Islet of Langerhans (tissue), 1 donor: ENCODE results near the gene PIP5KL1.

Experiments used
- FAIRE-seq: peaks from one replicate; lab custom pipeline; 2011; peaks lifted over from hg19 to GRCh38; lab: Jason Lieb, UNC

Gene PIP5KL1, protein sequence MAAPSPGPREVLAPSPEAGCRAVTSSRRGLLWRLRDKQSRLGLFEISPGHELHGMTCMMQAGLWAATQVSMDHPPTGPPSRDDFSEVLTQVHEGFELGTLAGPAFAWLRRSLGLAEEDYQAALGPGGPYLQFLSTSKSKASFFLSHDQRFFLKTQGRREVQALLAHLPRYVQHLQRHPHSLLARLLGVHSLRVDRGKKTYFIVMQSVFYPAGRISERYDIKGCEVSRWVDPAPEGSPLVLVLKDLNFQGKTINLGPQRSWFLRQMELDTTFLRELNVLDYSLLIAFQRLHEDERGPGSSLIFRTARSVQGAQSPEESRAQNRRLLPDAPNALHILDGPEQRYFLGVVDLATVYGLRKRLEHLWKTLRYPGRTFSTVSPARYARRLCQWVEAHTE

DNA sequence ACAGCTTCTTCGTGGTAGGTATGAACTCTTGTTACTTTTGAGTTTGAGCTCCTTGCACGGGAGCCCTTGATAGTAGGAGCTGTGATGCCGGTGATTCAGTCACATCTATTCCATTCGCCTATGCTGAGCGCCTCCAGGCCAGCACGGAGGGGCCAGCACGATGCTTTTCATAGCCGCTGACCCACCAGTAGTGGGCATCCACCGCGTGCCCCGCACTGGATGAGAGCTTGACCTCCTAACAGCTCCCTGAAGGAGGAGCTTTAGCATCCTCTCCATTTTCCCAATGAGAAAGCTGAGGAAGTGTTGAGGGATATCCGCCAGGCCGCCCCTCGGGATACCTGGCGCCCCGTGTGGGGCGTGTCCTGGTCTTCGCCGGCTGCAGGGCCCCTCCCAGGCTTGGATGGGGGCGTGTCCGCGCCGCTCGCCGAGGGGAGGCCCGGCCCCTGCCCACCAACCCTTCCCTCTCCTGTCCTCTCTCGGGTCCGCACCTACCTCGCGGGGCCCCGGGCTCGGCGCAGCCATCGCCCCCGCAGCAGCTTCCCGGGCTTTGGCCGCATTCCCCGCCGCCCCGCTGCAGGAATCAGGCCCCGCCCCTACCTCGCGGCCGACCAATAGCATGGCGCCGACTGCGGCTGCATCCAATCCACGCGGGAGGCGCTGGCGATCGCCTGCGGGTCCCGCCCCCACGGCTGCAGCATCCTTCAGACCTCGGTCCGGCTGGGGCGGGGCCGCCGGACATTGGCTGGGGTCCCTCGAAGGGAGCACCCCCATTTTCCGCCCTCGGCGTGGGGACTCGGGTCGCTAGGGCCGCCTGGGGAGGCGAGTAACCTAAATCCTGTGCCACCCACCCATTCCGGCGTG, at the start of gene PIP5KL1:
TSS of gene PIP5KL1 (minus strand) at position 547 of the 861 bp plus-strand sequence. CDS start at position 522, 25 bp downstream.
- FAIRE-seq, result no peak

DNA sequence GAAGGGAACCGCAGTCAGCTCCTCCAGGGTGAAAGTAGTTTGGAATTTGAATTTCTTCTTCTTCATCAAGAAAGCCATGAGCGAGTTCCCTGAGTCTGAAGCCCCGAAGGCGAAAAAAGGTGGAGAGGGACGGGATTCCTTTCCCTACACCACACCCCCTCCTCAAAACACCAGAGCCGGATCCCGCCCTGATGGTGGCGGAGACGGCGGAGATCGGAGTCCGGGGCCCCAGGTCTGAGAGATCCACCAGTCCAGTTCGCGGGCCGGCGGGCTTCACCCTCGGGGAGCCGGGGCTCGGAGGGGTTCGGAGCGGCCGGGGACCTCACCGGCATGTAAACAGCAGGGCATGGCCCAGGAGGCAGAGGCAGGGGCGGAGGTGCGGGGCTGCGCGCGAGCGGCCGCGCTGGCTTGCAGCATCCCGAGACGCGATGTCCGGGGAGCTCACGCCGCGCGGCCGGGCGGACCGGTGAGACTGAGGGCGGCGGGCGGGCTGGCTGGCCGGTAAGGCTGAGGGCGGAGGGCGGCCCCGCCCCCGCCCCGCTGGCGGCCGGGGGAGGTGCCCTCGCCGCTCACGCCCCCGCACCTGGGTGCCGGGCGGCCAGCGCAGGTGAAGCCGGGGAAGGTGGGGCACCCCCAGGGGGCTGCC, 49.6 kb upstream of the PIP5KL1 start:
- no peak for FAIRE-seq

DNA sequence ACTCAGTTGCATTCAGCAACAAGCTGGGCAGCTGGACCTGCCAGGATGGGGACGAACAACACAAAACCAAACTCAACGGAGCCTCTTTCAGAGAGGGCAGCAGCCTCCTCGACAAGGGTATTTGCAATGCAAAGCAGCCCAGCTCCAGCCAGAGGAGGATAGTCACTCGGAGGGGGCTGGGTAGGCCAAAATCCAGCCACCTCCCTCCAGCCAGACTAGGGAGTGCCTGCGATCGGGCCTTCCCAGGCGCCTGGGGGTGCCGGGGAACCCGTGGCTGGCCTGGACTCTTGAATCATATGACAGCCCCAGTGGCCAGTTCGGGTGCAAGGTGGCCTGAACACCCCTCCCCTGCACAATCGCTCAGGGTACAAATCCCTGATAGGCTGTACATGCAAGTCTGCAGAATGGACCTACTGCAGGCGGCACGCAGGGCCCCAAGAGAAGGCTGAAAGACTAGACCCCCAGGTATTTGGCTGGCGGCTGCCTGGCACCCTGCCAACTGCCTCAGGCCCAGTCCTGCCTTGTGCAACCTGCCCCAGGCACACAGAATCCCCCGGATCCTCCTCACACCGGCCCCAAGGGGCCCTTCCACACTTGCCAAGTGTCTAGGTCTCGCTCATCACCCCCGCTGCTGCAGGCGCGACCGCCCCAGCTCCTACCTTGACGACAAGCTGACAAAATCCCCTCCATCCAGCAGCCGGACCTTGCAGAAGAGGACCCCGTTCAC, 48.9 kb upstream of the PIP5KL1 start:
- FAIRE-seq, result no peak

DNA sequence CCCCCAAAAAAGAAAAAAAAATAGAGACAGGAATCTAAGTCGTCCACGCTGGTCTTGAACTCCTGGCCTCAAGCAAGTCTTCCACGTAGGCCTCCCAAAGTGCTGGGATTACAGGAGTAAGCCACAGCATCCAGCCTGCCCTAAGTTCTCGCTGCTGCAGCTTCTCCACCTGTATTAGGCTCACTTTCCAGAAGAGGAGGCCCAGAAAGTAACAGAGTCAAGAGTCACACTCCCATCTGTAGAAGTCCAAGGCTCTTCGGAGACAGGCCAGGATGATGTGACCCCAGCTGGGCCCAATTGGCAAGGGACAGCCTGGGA, 48.4 kb upstream of the PIP5KL1 start:
- FAIRE-seq, result no peak

DNA sequence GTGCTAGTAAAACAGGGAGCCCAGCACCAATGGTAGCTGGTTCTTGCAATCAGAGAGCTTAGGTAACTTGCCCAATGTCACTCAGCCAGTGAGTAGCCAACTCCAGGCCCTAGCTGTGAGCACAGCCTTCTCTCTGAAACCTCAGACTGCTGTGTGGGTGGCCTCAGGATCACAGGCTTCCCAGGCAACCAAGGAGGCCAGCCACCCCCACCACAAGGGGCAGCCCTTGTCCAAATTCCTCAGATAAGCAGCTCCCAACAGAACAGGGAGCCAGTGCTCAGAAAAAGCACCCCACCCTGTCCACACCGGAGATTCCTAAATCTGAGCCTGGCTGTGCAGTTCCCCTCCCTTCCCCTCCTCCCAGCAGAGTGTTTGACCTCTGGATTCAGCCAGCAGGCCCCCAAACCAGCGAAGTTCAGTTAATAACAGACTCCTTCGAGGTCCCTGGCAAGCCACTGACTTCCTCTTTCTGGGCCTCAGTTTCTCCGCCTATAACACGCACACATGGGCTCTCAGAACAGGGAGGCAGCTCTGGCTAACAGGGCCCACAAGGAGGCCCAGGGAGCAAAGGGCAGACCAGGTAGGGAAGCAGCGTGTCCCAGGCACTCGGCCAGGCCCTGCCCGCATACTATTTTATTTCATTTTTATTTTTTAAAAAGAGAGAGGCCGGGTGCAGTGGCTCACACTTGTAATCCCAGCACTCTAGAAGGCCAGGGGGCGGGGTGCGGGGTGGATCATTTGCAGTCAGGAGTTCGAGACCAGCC, 47.5 kb upstream of the PIP5KL1 start:
- FAIRE-seq, result no peak

DNA sequence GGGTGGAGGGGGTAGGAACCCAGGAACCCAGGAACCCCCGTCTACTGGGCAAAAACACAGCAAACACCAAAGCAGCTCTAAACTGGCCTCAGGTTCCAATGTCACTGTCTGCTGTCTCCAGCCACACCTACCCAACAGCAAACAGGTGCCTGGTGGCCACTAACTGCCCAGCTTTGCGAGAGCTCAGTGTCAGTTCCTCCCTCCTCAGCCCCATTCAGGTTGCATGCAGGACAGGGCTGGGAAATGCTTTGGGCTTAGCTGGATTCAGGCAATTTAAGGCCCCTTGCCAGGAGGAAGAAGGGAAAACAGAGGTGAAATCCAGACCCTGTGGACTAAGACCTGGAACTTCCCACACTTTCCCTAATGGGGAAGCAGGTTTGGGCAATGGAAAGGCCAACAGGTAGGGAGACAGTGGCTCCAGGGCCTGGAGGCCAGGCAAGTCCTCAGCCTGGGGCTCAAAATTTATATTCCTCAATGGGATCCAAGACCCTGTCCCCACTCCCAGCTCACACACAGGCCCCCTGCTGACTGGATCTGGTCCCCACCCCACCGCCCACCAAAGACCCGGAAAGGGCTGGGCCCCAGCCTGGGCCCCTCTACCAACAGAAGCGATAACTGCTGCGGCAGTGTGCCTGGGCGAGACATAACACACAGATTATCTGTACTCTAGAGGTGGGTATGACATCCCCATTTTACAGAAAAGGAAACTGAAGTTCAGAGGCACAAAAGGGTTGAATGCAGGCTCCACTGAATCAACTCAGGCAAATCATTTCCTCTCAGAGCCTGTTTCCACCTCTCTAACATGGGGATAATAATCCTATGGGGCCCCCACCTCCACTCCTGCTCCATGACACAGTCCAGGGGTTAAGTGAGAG, 46.7 kb upstream of the PIP5KL1 start:
- FAIRE-seq, result no peak

DNA sequence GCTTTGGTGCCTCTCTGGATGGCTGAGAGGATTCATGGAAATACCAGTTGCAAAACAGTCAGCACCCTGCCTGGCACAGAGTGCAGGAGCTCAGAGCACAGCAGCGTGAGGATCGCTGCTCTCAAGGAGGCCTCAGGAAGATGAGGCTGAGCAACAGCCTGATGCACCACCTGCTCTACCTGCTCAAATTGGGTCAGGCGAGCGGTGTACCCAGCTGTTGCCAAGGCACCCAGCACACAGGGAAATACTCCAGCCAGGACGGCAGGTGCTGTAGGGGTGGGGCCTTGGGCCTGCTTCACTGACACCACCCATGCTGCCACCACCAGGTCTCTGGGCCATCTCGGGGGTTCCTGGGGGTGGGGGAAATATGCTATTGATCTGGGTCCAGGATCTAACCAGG, 45.9 kb upstream of the PIP5KL1 start:
- FAIRE-seq, result no peak

DNA sequence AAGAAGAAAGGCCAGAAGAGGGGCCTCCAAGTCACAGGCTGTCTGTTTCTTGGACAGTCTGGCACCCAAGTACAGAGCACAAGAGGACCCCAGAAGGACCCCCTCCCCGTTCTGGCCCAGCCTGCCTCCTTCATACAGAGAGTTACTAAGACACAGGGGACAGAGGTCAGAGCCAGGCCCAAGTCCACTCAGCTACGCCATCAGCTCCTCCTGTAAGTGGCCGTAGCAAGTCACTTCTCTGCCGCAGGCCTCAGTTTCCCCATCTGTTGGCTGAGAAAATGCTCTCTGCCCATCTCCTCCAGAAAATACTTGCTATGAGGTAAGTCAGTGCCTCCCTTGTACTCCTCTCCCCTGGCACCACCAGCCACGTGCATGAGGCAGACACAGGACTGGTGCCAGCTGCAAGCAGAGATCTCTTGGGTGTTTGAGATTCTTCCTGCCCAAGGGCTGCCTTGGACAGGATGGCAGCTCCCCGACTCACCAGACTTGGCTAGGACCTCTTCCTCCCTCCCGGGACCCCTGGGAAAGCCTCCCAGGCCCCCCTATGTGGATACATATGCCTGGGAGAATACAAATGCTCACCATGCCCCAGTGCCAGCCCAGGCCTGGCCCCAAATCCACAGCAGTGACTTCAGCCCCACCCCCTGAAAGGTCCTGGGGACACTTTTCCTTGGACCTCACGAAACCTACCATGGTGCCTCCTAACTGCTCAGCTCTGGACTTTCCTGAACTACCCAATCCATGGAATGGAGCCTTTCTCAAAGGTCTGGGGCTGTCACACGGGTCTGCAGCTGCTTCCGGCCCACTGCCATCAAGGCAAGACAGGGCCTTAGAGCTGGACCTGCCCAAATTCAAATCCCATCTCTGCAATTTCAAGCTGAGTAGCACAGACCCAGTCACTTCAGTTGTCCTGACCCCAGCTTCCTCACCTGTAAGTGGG, 45.1 kb upstream of the PIP5KL1 start:
- no peak for FAIRE-seq

DNA sequence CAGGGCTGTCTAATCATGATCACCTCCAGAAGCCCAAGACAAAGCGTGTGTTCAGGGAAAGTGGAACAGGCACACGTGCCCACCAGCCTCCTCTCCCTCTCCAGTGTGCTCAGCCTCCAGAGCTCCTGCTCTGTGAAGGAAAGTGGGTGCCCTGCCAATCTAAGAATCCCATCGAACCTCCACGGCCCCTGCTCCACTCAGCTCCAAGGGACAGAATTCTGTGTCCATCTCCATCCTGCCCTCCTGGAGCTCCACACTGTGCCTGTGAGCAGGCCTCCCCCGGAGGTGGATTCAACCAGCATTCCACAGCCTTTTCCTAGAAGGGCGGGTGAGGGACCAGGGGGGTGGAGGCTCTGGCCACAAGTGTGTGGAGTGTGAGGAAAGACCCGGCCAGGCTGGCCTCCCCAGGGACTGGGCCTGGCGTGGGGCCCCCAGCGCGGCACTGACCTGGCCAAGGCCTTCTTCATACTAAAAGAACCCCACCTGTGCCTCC, 44.2 kb upstream of the PIP5KL1 start:
- FAIRE-seq, result no peak

DNA sequence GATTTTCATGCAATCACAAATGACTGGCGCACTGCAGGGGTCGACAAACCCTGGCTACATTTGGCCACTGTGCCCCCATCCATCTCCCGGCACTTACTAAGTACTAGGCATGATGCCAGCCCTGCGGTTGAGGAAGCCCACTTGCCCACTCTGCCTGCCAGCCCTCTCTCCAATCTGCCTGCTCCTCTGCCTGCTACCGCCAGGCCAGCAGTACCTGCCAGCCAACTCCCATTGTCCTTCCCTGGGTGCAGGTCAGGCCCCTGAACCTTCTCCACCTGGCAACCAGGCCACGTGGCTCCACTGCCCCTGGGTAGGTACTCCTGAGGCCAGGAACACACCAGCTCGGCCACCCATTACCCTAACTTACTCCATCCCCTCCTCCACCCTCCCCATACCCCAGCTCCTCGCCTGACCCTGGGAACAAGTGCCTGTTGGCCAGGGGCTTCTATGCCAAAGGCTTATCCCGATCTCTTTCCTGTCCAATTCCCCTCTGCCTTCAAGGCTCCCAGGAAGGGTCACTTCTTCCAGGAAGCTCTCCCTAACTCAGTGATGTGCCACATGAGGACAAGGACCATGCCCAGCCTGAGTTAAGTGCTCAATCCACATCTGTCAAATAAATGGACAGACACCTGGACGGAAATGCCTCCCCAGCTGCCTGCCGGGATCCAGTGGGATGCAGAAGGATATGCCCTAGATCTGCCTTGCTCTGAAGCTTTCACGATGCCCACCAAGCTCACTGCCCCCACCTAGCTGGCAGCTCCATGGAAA, 43.6 kb upstream of the PIP5KL1 start:
- no peak for FAIRE-seq

DNA sequence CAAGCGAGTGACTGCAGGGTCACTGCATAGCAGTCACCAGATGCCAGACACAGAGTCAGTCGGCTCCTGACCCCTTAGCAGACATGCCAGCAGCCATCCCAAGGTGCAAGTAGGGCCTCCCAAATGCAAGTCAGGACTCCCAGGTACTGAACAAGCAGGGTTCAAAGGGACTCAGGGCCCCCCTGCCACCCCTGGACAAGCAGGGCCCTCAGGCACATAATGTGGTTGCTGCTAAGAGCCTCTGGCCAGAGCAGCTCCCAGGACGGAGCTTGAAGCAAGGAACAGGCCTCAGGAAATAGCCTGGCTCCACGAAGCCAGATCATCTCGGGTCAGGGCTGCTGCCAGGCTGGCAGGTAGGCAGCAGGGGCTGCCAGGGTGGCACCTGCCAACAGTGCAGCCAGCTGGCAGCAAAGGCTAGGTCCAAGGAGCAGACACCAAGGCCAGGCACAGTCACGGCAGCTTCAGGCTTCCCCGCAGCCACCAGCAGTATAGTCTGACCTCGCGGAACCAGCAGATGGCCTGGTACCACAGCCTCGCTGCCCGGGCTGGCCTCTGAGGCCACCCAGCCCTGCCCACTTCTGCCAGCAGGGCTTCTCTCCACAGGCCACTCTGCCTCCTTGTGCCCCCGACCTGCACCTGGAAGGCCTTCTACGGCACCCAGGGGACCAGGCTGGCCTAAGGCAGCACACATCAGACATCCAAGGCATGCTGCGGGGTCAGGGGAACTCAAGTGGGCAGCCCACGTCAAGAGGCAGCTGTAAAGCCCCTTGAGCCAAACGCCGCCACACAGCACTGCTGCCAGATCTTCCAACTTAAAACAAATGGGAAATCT, 42.8 kb upstream of the PIP5KL1 start:
- no peak for FAIRE-seq

DNA sequence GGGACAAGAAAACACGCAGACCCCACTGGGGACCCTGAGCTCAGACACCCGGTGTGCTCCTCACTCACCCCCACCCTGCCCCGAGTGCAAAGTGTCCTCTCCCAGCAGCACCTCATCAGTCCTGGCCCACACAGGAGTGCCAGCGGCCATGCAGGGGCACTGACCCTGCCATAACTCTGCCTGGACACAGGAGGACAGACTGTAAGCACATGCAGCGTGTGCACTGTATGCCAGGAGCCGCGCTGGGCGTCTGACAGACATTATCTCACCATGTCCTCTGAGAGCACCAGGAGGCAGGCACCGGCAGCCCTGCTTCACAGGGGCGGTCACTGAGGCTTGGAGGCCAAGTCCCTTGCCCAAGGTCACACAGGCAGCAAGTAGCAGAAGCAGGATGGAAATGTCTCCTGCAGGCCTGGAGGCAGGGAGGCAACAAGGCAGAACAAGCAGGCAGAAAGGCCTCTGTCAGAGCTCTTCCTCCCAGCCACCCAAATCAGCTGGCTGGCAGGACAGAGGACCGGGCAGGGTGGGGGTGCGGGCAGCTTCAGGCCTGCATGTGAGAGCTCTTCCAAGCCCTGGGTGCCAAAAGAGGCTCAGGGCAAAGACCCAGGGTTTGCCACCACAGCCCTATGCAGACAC, 41.8 kb upstream of the PIP5KL1 start:
- FAIRE-seq, result no peak

DNA sequence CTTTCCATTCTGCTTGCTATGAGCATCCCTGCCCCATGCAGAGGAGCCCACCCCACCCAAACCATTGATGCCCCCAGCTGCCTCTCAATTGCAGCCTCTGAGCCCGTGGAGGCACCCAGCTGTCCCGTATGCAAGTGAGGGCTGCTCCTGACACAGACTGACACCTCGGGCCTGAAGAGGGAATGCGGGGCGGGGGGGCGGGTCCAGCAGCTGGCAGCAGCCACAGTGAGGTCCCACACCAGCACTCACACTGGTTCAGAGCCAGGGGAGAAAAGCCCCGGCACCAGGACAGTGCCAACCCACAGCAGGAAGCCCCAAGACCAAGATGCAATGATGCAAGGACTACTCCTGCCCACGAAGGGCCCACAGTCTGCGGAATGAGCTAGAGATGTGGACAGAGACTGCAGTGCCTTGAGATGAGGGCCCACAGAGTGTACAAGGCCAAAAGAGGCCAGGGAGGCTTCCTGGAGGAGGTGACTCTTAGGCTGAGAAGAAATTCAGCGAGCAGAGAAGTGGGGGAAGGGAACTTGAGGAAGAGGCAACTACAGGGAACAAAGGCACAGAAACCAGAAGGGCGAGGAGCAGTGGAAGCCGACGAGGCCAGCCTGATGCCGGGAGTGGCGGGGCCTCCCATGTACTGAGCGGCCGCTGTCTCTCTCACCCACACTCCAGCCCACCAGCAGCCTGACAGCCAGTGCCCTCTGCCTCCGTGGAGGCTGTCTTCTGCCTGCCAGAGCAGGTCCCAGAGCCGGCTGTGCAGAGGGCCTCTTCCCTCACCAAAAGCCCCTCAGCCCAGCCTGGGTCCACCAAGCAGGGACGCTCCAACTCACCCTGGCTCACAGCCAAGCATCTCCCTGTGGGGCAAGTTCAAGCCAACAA, 41.0 kb upstream of the PIP5KL1 start:
- FAIRE-seq, result no peak

DNA sequence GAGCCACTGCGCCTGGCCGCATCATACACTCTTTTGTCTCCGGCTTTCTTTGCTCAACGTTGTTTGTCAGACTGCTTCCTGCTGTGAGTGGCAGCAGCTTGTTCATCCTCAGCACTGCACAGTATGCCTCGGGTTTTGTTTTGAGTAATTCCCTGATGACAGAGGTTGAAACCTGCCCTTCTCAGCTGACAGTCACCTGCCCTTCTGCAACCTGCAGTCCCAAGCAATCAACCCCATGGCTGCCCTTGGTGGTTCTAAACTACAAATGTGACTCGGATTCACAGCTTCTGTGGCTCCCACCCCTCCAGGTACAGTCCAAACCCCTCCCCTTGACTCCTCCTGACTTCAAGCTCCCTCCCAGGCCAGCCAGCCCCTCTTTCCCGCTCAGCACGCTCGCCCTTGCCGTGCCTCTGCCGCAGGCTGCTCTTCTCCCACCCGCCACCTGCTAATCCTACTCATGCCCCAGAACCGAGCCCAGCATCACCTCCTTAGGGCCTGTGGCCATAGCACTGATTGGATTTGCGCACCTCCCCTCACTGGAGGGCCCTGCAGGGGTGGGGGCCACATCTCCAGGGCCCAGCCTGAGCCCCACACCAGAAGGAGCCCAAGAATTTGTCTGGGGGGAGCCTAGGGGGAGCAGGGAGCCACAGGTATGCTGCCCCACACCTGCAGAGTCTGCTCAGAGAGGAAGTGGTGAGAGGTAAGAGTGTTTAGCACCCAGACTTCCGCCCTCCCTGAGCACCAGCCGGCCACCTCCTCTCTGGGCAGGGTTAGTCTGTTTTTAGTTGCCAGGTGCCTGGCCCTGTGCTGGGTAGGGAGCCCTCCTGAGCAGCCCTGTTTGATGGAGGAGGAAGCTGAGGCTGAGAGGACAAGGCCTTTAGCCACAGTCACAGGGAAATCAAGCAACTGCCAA, 40.1 kb upstream of the PIP5KL1 start:
- FAIRE-seq, result no peak
